OCI-LY7 (cell line): ENCODE measurements around the gene INTS6L. TPM values are rescaled to one million over a fixed set of nuclear protein-coding genes. Genes with fewer than 3 reads are reported as not detected.

Experiments used
- BruUV-seq: library from RNA; stranded (reverse); fragments of 400-500 nt; replicated peaks from 2 replicates; lab custom pipeline; 2021; lab: Mats Ljungman, UMichigan
- CTCF ChIA-PET: fragments of 300-600 bp; sonication (Branson Sonifier 250); formaldehyde crosslinking; loops from one replicate; lab custom pipeline; 2022; ENCODE audit warnings: antibody characterized with exemption; ENCODE audit not compliant: unreplicated experiment; lab: Charles Lee
- POLR2A ChIA-PET: fragments of 300-600 bp; sonication (Branson Sonifier 250); formaldehyde crosslinking; loops from one replicate; lab custom pipeline; 2022; ENCODE audit warnings: antibody characterized with exemption; lab: Charles Lee
- DNase-seq: peaks from one replicate; pipeline ENCODE4 v3.0.0-alpha.2; 2015; ENCODE audit warnings: low spot score
- H2AFZ ChIP-seq: fragments of 200-600 bp; sonication (generic), shearing (Covaris generic); 2 replicates; pipeline ENCODE4 v1.6.1; 2014; ENCODE audit warnings: mild to moderate bottlenecking, antibody characterized with exemption, low read length, moderate library complexity
- H3K27ac ChIP-seq: fragments of 200-600 bp; sonication (generic); 2 replicates; pipeline ENCODE4 v1.5.1; 2014; ENCODE audit warnings: mixed run types, low read depth, mild to moderate bottlenecking, moderate library complexity, low read length, inconsistent platforms; ENCODE audit not compliant: poor library complexity, severe bottlenecking
- H3K36me3 ChIP-seq: fragments of 200-600 bp; sonication (generic); 2 replicates; pipeline ENCODE4 v1.6.1; 2014; ENCODE audit warnings: mild to moderate bottlenecking, antibody characterized with exemption, low read length, moderate library complexity, mixed read lengths; ENCODE audit not compliant: insufficient read depth
- H3K4me1 ChIP-seq: fragments of 200-600 bp; sonication (generic); 2 replicates; pipeline ENCODE4 v1.5.1; 2014; ENCODE audit warnings: mild to moderate bottlenecking, low read length; ENCODE audit not compliant: insufficient read depth, poor library complexity, severe bottlenecking
- H3K4me2 ChIP-seq: fragments of 200-600 bp; sonication (generic); 2 replicates; pipeline ENCODE4 v1.6.1; 2014; ENCODE audit warnings: mild to moderate bottlenecking, low read length
- H3K4me3 ChIP-seq: fragments of 200-600 bp; sonication (generic); 2 replicates; pipeline ENCODE4 v1.5.1; 2014; ENCODE audit warnings: mild to moderate bottlenecking, low read depth, low read length; ENCODE audit not compliant: poor library complexity, severe bottlenecking
- H3K79me2 ChIP-seq: fragments of 200-600 bp; sonication (generic); 2 replicates; pipeline ENCODE4 v1.6.1; 2016; ENCODE audit warnings: low read depth, mild to moderate bottlenecking, low read length, moderate library complexity, mixed read lengths; ENCODE audit not compliant: insufficient read depth
- H3K9me2 ChIP-seq: fragments of 200-600 bp; sonication (generic); 2 replicates; pipeline ENCODE4 v1.6.1; 2016; ENCODE audit warnings: mild to moderate bottlenecking, low read length, mixed read lengths; ENCODE audit not compliant: insufficient read depth
- H3K9me3 ChIP-seq: fragments of 200-600 bp; sonication (generic); 2 replicates; pipeline ENCODE4 v1.6.1; 2014; ENCODE audit warnings: mild to moderate bottlenecking, mixed run types, low read length, mixed read lengths
- H4K20me1 ChIP-seq: fragments of 200-600 bp; sonication (generic); 2 replicates; pipeline ENCODE4 v1.6.1; 2014; ENCODE audit warnings: mild to moderate bottlenecking, antibody characterized with exemption, low read length, moderate library complexity, mixed read lengths; ENCODE audit not compliant: insufficient read depth
- EZH2phosphoT487 ChIP-seq: fragments of 200-600 bp; sonication (generic); IDR thresholded peaks from 2 replicates; pipeline ENCODE4 v1.6.1; 2018; ENCODE audit warnings: low read depth, borderline replicate concordance, mild to moderate bottlenecking, mixed run types, antibody characterized with exemption, low read length, moderate library complexity, mixed read lengths
- intact Hi-C: fragments of 100-400 bp; cut with micrococcal nuclease; formaldehyde crosslinking; loops from one replicate; pipeline ENCODE4 v1.10.0; 2022; ENCODE audit not compliant: unreplicated experiment
- total RNA-seq, 2 experiments: library from RNA; depleted of rRNA in 1 of 2; stranded (reverse); fragments of >200 nt in 1 of 2; shearing (Covaris generic) in 1 of 2; gene quantifications; 2 replicates each; pipeline ENCODE4 v1.2.3, GENCODE V29; 2014 to 2022
- TF ChIP-seq, protein P1 (sequence below): fragments of 200-600 bp; sonication (generic); conservative IDR thresholded peaks from 2 replicates; pipeline ENCODE4 v1.5.1; 2014; ENCODE audit warnings: mild to moderate bottlenecking, antibody characterized with exemption, low read length, moderate library complexity, mixed read lengths

The INTS6L gene
- total RNA-seq, 2 experiments from 2014 or later, result 15.6 to 16.4 TPM

DNA sequence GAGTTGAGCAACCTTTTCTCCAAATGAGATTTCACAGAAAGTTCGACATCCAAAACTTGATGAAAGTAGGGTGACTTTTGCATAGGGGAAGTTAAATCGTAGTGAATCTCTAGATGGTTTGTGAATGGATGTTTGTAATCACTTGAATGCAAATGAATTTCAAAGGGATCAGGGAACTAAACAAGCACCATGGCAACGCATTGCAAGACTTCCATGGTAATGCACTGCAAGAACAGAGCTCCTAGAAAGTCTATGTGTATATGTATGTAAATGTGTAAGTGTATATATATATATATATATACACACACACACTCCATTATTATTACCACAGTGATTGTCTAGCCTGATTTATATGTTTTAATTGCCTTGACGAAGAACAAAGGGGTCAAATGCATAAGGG, 27.3 kb downstream of the INTS6L start:
- intact Hi-C loops, result no loop called here
- Histone ChIP-seq H3K9me3 (no peaks in the 10 kb centered on the region), H3K4me1 (peaks cover 17% of the 10 kb centered on the region), H2AFZ (no peak overlapping the region), H3K4me2 (no peak overlapping the region), H4K20me1 (0 out of 2 replicates have a peak, but pooled peaks cover 7% of the 10 kb centered on the region), H3K79me2 (no peaks in the 10 kb centered on the region), H3K36me3 (peaks cover 31% of the 10 kb centered on the region), H3K9me2 (no peaks in the 10 kb centered on the region), H3K4me3 (no peak overlapping the region), H3K27ac (no peak overlapping the region)
- BruUV-seq, result no TSS peak
- POLR2A ChIA-PET, result no interaction called here
- CTCF ChIA-PET, result no interaction called here
- DNase-seq, result no peak
- TF ChIP-seq, protein P1, sequence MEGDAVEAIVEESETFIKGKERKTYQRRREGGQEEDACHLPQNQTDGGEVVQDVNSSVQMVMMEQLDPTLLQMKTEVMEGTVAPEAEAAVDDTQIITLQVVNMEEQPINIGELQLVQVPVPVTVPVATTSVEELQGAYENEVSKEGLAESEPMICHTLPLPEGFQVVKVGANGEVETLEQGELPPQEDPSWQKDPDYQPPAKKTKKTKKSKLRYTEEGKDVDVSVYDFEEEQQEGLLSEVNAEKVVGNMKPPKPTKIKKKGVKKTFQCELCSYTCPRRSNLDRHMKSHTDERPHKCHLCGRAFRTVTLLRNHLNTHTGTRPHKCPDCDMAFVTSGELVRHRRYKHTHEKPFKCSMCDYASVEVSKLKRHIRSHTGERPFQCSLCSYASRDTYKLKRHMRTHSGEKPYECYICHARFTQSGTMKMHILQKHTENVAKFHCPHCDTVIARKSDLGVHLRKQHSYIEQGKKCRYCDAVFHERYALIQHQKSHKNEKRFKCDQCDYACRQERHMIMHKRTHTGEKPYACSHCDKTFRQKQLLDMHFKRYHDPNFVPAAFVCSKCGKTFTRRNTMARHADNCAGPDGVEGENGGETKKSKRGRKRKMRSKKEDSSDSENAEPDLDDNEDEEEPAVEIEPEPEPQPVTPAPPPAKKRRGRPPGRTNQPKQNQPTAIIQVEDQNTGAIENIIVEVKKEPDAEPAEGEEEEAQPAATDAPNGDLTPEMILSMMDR, result no peak
- no peak for TF ChIP-seq EZH2phosphoT487

DNA sequence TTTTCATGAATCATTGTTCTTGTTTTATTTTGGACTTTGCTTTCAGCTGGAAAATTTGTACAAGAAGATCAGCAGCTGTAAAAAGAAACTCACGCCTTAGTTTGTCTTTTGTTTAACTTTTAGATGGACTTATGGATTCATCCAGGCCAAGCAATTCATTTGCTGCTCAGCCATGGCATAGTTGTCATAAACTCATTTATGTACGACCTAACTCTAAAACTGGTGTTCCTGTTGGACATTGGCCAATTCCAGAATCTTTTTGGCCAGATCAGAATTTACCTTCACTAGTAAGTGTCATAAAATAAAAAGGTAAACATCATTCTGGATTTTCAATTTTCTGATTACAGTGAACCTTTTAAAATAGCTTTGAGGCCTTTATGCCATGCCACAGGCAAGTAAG, 29.1 kb downstream of the INTS6L start:
- no peaks in the 10 kb centered on the region for H3K9me3 ChIP-seq
- no TSS peak for BruUV-seq
- CTCF ChIA-PET, result no interaction called here
- no peak overlapping the region for H3K27ac ChIP-seq
- H3K4me2 ChIP-seq, result no peak overlapping the region
- intact Hi-C loops, result no loop called here
- H3K79me2 ChIP-seq, result no peaks in the 10 kb centered on the region
- peaks cover 2% of the 10 kb centered on the region for H3K4me1 ChIP-seq
- TF ChIP-seq EZH2phosphoT487, result no peak
- TF ChIP-seq, protein P1, result no peak
- H3K36me3 ChIP-seq, result peaks cover 33% of the 10 kb centered on the region
- no peak overlapping the region for H3K4me3 ChIP-seq
- no peaks in the 10 kb centered on the region for H4K20me1 ChIP-seq
- H3K9me2 ChIP-seq, result no peaks in the 10 kb centered on the region
- POLR2A ChIA-PET, result no interaction called here
- DNase-seq, result no peak
- H2AFZ ChIP-seq, result no peak overlapping the region

DNA sequence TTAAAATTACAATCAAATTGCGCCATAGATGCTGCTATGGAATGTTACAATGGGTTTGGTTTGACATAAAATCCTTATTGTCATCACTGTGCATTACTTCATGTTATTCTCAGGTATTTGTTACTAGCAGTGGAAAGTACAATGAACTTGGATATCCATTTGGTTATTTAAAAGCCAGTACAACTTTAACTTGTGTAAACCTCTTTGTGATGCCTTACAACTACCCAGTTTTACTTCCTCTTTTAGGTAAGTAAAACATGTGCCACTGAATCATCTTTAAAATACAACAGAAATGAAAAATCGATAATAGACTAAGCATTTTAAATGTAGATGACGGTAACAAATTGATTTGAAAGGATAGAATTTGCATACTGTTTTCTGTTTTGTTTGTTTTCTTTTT, 35.6 kb downstream of the INTS6L start:
- CTCF ChIA-PET, result no interaction called here
- no peaks in the 10 kb centered on the region for H3K79me2 ChIP-seq
- H3K9me2 ChIP-seq, result no peaks in the 10 kb centered on the region
- H3K27ac ChIP-seq, result peak overlapping the region; percentile 27
- no peaks in the 10 kb centered on the region for H4K20me1 ChIP-seq
- POLR2A ChIA-PET, result no interaction called here
- no peaks in the 10 kb centered on the region for H3K9me3 ChIP-seq
- peak; percentile 38 for DNase-seq
- TF ChIP-seq EZH2phosphoT487, result no peak
- TF ChIP-seq, protein P1, result no peak
- peaks cover 15% of the 10 kb centered on the region for H3K4me1 ChIP-seq
- intact Hi-C loops, result no loop called here
- peak overlapping the region; percentile 55 for H3K4me2 ChIP-seq
- H3K4me3 ChIP-seq, result no peak overlapping the region
- no TSS peak for BruUV-seq
- H2AFZ ChIP-seq, result peak overlapping the region; percentile 48; the same call in 1 of the 2 replicates
- peaks cover 31% of the 10 kb centered on the region for H3K36me3 ChIP-seq
